GM12875 (cell line): ENCODE data around the gene MITF.

Source experiments
- H3K4me3 ChIP-seq: one replicate; pipeline ENCODE4 v1.5.1; 2011; ENCODE audit warnings: low read depth, low read length, control low read depth
- CTCF ChIP-seq: IDR thresholded peaks from 2 replicates; pipeline ENCODE4 v1.5.1; 2011; ENCODE audit warnings: low read depth, mild to moderate bottlenecking, control low read depth, inconsistent platforms, low read length, moderate library complexity, borderline replicate concordance; ENCODE audit not compliant: insufficient read depth

MITF gene

GRCh38 chr3:69716119-69716518, 23.1 kb upstream of the MITF start:
- no peak for TF ChIP-seq CTCF
- no peak overlapping the region for H3K4me3 ChIP-seq

GRCh38 chr3:69718866-69719586, 20.2 kb upstream of the MITF start:
- TF ChIP-seq CTCF = no peak
- no peak overlapping the region for H3K4me3 ChIP-seq

- no peak for TF ChIP-seq CTCF
These were observed 19.6 kb upstream of the MITF start for GRCh38 chr3:69719587-69720122.

GRCh38 chr3:69720824-69721223, 18.4 kb upstream of the MITF start:
- no peak for TF ChIP-seq CTCF
- no peak overlapping the region for H3K4me3 ChIP-seq

More at GRCh38 chr3:69719587-69720122, 19.6 kb upstream of the MITF start:
- no peak overlapping the region for H3K4me3 ChIP-seq

GRCh38 chr3:69723389-69723788, 15.9 kb upstream of the MITF start:
- TF ChIP-seq CTCF = no peak

GRCh38 chr3:69724722-69725435, 14.4 kb upstream of the MITF start:
- H3K4me3 ChIP-seq = no peak overlapping the region
- no peak for TF ChIP-seq CTCF

More at GRCh38 chr3:69723389-69723788, 15.9 kb upstream of the MITF start:
- H3K4me3 ChIP-seq = no peak overlapping the region
